NCI-H226 (cell line): ENCODE measurements around the gene PIERCE2.
"Not testable (repeated sequence)": the region's sequence is repeated elsewhere in the genome, so short reads cannot be mapped to it uniquely, and the experiment has no call there.

Experiments used
- DNase-seq: peaks from one replicate; pipeline ENCODE4 v3.0.0-alpha.2; 2015

PIERCE2 gene

GRCh38 chr15:55408012-55408928, at the start of gene PIERCE2, which contains the start of gene CCPG1:
Gene PIERCE2 (plus strand): TSS chr15:55408495. CDS start chr15:55408769, 274 bp downstream.
Gene CCPG1 (minus strand): TSS chr15:55408359. CDS start chr15:55389424, 18,935 bp downstream.
- peak; percentile 91 for DNase-seq

DNA sequence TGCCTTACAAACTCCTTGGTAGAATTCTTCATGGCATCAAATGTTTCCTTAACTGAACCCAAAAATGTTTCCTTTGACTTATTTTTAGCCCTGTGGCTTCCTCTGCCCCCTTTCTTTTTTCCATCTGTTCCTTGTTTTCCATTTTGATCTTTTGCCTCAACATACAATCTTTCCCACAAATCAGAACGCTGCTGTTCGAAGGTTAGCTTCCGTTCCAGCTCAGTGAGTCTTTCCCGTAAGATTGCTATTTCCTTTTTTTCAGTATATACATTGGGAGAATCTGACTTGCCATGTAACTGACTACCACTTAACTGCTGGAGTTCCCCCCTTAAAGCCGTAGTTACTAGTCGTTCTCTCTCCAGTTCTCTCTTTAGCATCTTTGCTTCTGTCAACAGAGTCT, 48.0 kb upstream of the PIERCE2 start:
- DNase-seq: no peak

- DNase-seq: no peak
Measured at GRCh38 chr15:55361048-55361447, 47.2 kb upstream of the PIERCE2 start.

DNA sequence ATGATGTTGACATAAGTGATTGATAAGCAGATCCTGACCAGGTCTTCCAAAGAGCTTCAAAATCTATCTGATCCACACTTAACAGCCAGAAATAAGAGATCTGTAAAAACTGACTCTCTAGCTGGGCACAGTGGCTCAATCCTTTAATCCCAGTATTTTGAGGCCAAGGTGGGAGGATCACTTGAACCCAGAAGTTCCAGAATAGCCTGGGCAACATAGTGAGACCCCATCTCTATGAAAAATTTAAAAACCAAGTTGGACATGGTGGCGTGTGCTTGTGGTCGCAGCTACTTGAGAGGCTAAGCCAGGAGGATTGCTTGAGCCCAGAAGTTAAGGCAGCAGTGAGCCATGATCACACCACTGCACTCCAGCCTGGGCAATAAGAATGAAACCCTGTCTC, 45.7 kb upstream of the PIERCE2 start:
- DNase-seq: no peak

DNA sequence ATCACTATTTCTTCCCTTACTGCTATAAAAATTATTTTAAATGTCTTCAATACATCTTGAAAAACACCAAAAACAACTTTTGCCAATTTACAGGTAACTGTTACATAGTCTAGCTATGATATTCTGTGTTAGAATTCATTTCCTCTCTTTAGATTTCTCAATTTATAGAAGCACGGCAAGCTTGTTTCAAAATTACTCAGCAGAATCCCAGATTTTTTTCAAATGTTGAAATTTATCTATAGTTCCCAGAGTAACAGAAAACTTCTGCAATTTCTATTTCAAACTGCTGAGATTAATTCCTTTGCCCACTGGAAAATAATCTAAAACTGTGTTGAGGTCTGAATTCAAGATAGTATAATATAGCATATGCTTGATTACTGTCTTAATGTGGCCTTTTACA, 41.3 kb upstream of the PIERCE2 start:
- no peak for DNase-seq

GRCh38 chr15:55372701-55373440, 35.4 kb upstream of the PIERCE2 start:
- no peak for DNase-seq

DNA sequence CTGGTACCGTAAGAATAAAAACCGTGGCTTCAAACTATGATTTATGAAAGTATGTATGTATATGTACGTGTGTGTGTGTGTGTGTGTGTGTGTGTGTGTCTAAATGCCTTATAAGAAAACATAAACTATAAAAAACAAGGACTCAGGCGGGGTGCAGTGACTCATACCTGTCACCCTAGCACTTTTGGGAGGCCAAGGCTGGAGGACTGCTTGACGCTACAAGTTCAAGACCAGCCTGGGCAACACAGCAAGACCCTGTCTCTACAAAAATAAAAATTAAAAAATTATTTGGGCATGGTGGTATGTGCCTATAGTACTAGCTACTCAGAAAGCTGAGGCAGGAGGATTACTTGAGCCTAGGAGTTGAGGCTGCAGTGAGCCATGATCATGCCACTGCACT, 29.2 kb upstream of the PIERCE2 start:
- DNase-seq: no peak

GRCh38 chr15:55381595-55381994, 26.7 kb upstream of the PIERCE2 start:
- DNase-seq: no peak

DNA sequence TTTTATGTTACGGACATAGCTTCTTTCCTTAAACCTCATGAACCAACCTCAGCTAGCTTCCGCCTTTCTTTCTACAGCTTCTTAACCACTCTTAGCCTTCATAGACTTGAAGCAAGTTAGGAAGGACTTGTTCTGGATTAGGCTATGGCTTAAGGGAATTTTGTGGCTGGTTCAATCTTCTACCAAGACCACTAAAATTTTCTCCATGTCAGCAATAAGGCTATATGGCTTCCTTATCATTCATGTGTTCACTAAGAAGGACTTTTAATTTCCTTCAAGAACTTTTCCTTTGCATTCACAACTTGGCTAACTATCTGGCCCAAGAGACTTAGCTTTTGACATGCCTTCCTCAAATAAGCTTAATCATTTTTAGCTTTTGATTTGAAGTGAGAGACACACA, 24.6 kb upstream of the PIERCE2 start:
- no peak for DNase-seq

DNA sequence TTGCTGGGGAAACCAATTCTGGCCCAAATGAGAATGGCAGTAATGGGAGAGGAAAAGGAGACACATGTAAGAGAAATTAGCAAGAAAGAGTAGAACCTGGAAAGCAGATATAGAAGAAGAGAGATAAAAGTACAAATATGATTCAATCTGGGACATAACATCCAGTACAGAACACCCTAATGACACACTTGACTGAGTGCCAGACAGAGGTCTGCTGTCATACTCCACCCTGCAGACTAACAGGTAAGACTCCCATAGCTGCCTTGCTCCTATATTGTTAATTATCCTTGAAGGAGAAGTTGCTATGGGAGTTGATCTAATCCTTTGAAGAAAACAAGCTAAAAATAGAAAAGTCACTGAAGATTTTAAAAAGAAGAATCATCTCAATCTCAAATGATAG, 21.3 kb upstream of the PIERCE2 start:
- no peak for DNase-seq

GRCh38 chr15:55389264-55389607, 19.1 kb upstream of the PIERCE2 start:
- DNase-seq: peak; percentile 20

DNA sequence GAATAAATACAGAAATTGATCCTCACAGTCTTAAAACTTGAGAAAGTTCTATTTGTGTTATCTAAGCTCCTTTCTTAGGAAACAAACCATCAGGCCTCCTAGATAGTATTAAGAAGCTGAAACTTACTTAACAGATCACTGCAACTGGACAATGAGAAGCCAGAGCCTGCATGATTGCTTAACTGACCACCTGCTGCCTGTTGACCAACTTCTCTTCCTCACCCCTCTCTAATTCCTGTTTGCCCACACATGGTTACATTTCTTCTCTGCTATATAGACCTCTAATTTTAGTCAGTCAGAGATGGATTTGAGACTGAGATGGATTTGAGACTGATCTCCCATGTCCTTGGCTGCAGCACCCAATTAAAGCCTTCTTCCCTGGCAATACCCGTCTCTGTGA, 13.6 kb upstream of the PIERCE2 start:
- DNase-seq: no peak

DNA sequence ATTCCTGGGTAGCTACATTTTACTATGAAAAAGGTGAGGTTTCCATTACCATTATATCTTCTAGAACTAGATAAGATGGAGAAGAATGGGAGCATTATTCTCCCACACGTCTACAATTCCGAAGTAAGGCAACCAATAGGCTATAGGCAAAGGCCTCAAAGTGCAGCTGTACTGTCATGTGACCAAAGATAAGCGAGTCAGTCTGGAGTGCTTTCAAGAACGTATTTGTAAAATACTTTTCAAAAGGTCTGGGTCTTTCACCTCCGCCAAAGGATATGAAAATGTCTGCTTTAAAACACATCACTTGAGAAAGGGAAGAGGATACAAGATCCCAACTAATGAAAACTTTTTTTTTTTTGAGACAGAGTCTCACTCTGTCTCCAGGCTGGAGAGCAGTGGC, 10.1 kb upstream of the PIERCE2 start:
- DNase-seq: no peak

DNA sequence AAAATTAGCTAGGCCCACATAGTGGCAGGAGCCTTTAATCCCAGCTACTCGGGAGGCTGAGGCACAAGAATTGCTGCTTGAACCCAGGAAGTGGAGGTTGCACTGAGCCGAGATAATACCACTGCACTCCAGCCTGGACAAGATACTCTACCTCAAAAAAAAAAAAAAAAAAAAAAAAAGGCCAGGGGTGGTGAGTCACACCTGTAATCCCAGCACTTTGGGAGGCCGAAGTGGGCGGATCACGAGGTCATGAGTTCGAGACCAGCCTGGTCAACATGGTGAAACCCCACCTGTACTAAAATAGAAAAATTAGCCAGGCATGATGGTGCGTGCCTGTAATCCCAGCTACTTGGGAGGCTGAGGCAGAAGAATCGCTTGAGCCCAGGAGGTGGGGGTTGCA, 8.2 kb upstream of the PIERCE2 start:
- not testable (repeated sequence) for DNase-seq

DNA sequence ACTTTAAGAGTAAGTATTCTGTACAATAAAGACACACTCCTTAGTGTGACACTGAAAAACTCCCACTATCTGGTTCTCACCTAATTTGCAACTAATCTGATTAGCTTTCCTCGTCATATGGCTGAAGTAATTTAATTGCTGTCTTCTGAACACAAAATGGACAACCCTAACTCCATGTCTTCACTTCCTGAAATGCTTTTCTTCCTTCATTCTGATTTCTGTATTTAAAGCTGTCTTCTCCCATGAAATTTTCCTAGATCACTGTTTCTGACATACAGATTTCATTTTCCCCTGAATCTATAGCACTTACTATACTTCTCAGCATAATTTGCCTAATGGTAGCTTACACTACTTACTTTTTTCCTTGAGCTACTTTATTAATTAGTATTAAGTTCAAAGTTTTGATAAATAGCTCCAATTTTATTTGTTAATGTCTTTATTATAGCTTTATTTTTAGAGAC, 6.5 kb upstream of the PIERCE2 start:
- DNase-seq: no peak

GRCh38 chr15:55402707-55403106, 5.6 kb upstream of the PIERCE2 start:
- DNase-seq: no peak

GRCh38 chr15:55403531-55403930, 4.8 kb upstream of the PIERCE2 start:
- peak; percentile 28 for DNase-seq

- no peak for DNase-seq
Measured at GRCh38 chr15:55407498-55408011, 740 bp upstream of the PIERCE2 start.

- not testable (repeated sequence) for DNase-seq
Measured at GRCh38 chr15:55408976-55409375, 681 bp downstream of the PIERCE2 start.

GRCh38 chr15:55417678-55418077, 9.4 kb downstream of the PIERCE2 start:
- not testable (repeated sequence) for DNase-seq

GRCh38 chr15:55420171-55420866, 12.0 kb downstream of the PIERCE2 start:
- no peak for DNase-seq

- DNase-seq: no peak
Measured at GRCh38 chr15:55422089-55422488, 13.8 kb downstream of the PIERCE2 start.
